GM23338 (cell line): ENCODE measurements around the gene TMEM269. TPM values are rescaled to one million over a fixed set of nuclear protein-coding genes. Genes with fewer than 3 reads are reported as not detected.

Experiments
- ATAC-seq: fragments of 200-7000 bp; cut with Tn5 transposase; 3 replicates; pipeline ENCODE4 v1.9.1; 2020
- DNase-seq: peaks from one replicate; pipeline ENCODE4 v3.0.0-alpha.2; 2015; ENCODE audit warnings: low spot score
- H2AFZ ChIP-seq: fragments of 200-600 bp; sonication (generic); 2 replicates; pipeline ENCODE4 v1.8.0; 2016; ENCODE audit warnings: antibody characterized with exemption, mild to moderate bottlenecking, moderate library complexity
- H3F3A ChIP-seq: fragments of 200-600 bp; sonication (generic); replicated peaks from 2 replicates; pipeline ENCODE4 v1.8.0; 2017; ENCODE audit warnings: antibody characterized with exemption, mixed run types, low read depth
- H3K27ac ChIP-seq: fragments of 200-600 bp; sonication (generic); 2 replicates; pipeline ENCODE4 v1.6.1; 2016; ENCODE audit warnings: low read depth
- H3K27me3 ChIP-seq: fragments of 200-600 bp; sonication (generic); 2 replicates; pipeline ENCODE4 v1.8.0; 2016; ENCODE audit warnings: mild to moderate bottlenecking, mixed run types, moderate library complexity; ENCODE audit not compliant: insufficient read depth
- H3K36me3 ChIP-seq: fragments of 200-600 bp; sonication (generic); 2 replicates; pipeline ENCODE4 v1.8.0; 2016; ENCODE audit warnings: mild to moderate bottlenecking; ENCODE audit not compliant: insufficient read depth
- H3K4me1 ChIP-seq: fragments of 200-600 bp; sonication (generic); 2 replicates; pipeline ENCODE4 v1.8.0; 2016; ENCODE audit warnings: mild to moderate bottlenecking, moderate library complexity; ENCODE audit not compliant: insufficient read depth
- H3K4me2 ChIP-seq: fragments of 200-600 bp; sonication (generic); 2 replicates; pipeline ENCODE4 v1.7.1; 2017; ENCODE audit warnings: mixed run types
- H3K4me3 ChIP-seq: fragments of 200-600 bp; sonication (generic); 2 replicates; pipeline ENCODE4 v1.6.1; 2016; ENCODE audit warnings: mixed run types
- H3K79me2 ChIP-seq: fragments of 200-600 bp; sonication (generic); replicated peaks from 2 replicates; pipeline ENCODE4 v1.8.0; 2017; ENCODE audit warnings: mild to moderate bottlenecking; ENCODE audit not compliant: insufficient read depth
- H3K9me2 ChIP-seq: fragments of 200-600 bp; sonication (generic); 2 replicates; pipeline ENCODE4 v1.8.0; 2017; ENCODE audit not compliant: insufficient read depth
- H4K20me1 ChIP-seq: fragments of 200-600 bp; sonication (generic); replicated peaks from 2 replicates; pipeline ENCODE4 v1.8.0; 2017; ENCODE audit warnings: mild to moderate bottlenecking; ENCODE audit not compliant: insufficient read depth
- H3K27ac Mint-ChIP-seq: 2 replicates; pipeline ENCODE4 v1.8.0; 2020; ENCODE audit warnings: inconsistent platforms, mild to moderate bottlenecking, moderate library complexity, mixed read lengths
- H3K27me3 Mint-ChIP-seq: 3 replicates; pipeline ENCODE4 v1.8.0; 2022; ENCODE audit warnings: low read depth, mild to moderate bottlenecking, moderate library complexity, mixed read lengths, inconsistent platforms; ENCODE audit not compliant: insufficient read depth, poor library complexity
- H3K36me3 Mint-ChIP-seq: 3 replicates; pipeline ENCODE4 v1.8.0; 2021; ENCODE audit warnings: low read depth, mild to moderate bottlenecking, inconsistent platforms, moderate library complexity, mixed read lengths
- H3K4me1 Mint-ChIP-seq: 3 replicates; pipeline ENCODE4 v1.8.0; 2020; ENCODE audit warnings: mild to moderate bottlenecking, inconsistent platforms, mixed read lengths
- H3K4me3 Mint-ChIP-seq: 3 replicates; pipeline ENCODE4 v1.8.0; 2021; ENCODE audit warnings: moderate library complexity, mild to moderate bottlenecking, inconsistent platforms, mixed read lengths
- H3K9me3 Mint-ChIP-seq: 3 replicates; pipeline ENCODE4 v1.8.0; 2020; ENCODE audit warnings: moderate library complexity, mild to moderate bottlenecking, inconsistent platforms, mixed read lengths
- CREB1 ChIP-seq: fragments of 250-450 bp; sonication (Bioruptor Pico); IDR thresholded peaks from 2 replicates; pipeline ENCODE4 v1.5.0; 2020; ENCODE audit warnings: low read depth, mild to moderate bottlenecking, moderate library complexity
- EZH2phosphoT487 ChIP-seq: fragments of 200-600 bp; sonication (generic); IDR thresholded peaks from one replicate; pipeline ENCODE4 v1.8.1; 2018; ENCODE audit warnings: antibody characterized with exemption; ENCODE audit not compliant: unreplicated experiment
- JUNB ChIP-seq: IDR thresholded peaks from one replicate; pipeline ENCODE4 v1.6.1; 2016; ENCODE audit warnings: antibody characterized with exemption; ENCODE audit not compliant: unreplicated experiment
- NANOG ChIP-seq: IDR thresholded peaks from 2 replicates; pipeline ENCODE4 v1.6.1; 2016; ENCODE audit warnings: antibody characterized with exemption, borderline replicate concordance
- POLR2AphosphoS5 ChIP-seq: IDR thresholded peaks from 2 replicates; pipeline ENCODE4 v1.6.1; 2016; ENCODE audit warnings: antibody characterized with exemption, low read depth
- STAT1 ChIP-seq: IDR thresholded peaks from one replicate; pipeline ENCODE4 v1.6.1; 2016; ENCODE audit warnings: antibody characterized with exemption; ENCODE audit not compliant: unreplicated experiment
- ZNF114 ChIP-seq: fragments of 250-450 bp; sonication (Bioruptor Pico); IDR thresholded peaks from 2 replicates; pipeline ENCODE4 v1.5.0; 2020; ENCODE audit warnings: mild to moderate bottlenecking, moderate library complexity
- ZNF331 ChIP-seq: fragments of 250-450 bp; sonication (Bioruptor Pico); IDR thresholded peaks from 2 replicates; pipeline ENCODE4 v1.5.0; 2020; ENCODE audit warnings: low read depth, mild to moderate bottlenecking, moderate library complexity
- polyA plus RNA-seq: library from polyadenylated mRNA; unstranded; fragments of >200 nt; fragmentation: Nextera tagmentation; extraction: Ambion mirVana; gene quantifications from 2 replicates; pipeline ENCODE4 v1.2.1, GENCODE V29; 2016
- total RNA-seq: library from RNA; depleted of rRNA; stranded (reverse); fragments of >200 nt; shearing (Covaris generic); gene quantifications from 2 replicates; pipeline ENCODE4 v1.2.3, GENCODE V29; 2014
- TF ChIP-seq, protein P1 (sequence below), 2 experiments: fragments of 200-600 bp in 1 of 2; sonication (generic) in 1 of 2; conservative IDR thresholded peaks; 2 replicates each; pipeline versions ENCODE4 v1.5.1 to v1.6.1; 2016 to 2017; ENCODE audit warnings: antibody characterized with exemption in 2 of 2, low read depth in 2 of 2, mild to moderate bottlenecking in 2 of 2, moderate library complexity in 1 of 2
- TF ChIP-seq, protein P2 (sequence below): IDR thresholded peaks from one replicate; pipeline ENCODE4 v1.6.1; 2018; ENCODE audit warnings: antibody characterized with exemption; ENCODE audit not compliant: unreplicated experiment
- TF ChIP-seq, protein P3 (sequence below): IDR thresholded peaks from 2 replicates; pipeline ENCODE4 v1.6.1; 2016; ENCODE audit warnings: antibody characterized with exemption

TMEM269 gene
- total and polyA plus RNA-seq, 2 experiments from 2014 or later, result 0.31 to 0.45 TPM

DNA sequence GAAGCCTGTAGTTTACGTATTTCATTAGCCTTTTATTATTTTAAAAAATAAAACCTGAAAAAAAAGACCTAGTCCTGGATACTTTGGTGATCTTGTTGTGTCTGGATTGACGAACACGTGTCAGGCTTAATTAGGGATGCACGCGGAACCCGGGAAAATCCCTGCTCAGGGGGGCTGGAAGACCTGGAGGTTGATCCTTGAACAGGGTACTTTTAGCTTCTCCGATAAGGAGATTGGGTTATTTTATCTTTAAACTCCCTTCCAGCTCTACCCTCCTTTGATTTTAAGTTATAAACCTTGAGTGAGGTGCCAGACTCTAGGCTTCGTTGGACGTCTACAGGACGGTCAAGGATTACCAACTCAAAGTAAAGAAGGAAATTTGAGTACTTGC lies 61.1 kb downstream of the TMEM269 start (continued):
- TF ChIP-seq, protein P1, sequence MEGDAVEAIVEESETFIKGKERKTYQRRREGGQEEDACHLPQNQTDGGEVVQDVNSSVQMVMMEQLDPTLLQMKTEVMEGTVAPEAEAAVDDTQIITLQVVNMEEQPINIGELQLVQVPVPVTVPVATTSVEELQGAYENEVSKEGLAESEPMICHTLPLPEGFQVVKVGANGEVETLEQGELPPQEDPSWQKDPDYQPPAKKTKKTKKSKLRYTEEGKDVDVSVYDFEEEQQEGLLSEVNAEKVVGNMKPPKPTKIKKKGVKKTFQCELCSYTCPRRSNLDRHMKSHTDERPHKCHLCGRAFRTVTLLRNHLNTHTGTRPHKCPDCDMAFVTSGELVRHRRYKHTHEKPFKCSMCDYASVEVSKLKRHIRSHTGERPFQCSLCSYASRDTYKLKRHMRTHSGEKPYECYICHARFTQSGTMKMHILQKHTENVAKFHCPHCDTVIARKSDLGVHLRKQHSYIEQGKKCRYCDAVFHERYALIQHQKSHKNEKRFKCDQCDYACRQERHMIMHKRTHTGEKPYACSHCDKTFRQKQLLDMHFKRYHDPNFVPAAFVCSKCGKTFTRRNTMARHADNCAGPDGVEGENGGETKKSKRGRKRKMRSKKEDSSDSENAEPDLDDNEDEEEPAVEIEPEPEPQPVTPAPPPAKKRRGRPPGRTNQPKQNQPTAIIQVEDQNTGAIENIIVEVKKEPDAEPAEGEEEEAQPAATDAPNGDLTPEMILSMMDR (conservative IDR thresholded peaks at IDR 0.05; ENCODE audit: low read depth in 2 of 2), result no peak
- TF ChIP-seq, protein P2, sequence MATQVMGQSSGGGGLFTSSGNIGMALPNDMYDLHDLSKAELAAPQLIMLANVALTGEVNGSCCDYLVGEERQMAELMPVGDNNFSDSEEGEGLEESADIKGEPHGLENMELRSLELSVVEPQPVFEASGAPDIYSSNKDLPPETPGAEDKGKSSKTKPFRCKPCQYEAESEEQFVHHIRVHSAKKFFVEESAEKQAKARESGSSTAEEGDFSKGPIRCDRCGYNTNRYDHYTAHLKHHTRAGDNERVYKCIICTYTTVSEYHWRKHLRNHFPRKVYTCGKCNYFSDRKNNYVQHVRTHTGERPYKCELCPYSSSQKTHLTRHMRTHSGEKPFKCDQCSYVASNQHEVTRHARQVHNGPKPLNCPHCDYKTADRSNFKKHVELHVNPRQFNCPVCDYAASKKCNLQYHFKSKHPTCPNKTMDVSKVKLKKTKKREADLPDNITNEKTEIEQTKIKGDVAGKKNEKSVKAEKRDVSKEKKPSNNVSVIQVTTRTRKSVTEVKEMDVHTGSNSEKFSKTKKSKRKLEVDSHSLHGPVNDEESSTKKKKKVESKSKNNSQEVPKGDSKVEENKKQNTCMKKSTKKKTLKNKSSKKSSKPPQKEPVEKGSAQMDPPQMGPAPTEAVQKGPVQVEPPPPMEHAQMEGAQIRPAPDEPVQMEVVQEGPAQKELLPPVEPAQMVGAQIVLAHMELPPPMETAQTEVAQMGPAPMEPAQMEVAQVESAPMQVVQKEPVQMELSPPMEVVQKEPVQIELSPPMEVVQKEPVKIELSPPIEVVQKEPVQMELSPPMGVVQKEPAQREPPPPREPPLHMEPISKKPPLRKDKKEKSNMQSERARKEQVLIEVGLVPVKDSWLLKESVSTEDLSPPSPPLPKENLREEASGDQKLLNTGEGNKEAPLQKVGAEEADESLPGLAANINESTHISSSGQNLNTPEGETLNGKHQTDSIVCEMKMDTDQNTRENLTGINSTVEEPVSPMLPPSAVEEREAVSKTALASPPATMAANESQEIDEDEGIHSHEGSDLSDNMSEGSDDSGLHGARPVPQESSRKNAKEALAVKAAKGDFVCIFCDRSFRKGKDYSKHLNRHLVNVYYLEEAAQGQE, result no peak
- no peak for TF ChIP-seq ZNF331 (CRISPR knock-in tag)
- TF ChIP-seq EZH2phosphoT487, result no peak
- TF ChIP-seq, protein P3, sequence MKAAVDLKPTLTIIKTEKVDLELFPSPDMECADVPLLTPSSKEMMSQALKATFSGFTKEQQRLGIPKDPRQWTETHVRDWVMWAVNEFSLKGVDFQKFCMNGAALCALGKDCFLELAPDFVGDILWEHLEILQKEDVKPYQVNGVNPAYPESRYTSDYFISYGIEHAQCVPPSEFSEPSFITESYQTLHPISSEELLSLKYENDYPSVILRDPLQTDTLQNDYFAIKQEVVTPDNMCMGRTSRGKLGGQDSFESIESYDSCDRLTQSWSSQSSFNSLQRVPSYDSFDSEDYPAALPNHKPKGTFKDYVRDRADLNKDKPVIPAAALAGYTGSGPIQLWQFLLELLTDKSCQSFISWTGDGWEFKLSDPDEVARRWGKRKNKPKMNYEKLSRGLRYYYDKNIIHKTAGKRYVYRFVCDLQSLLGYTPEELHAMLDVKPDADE, result no peak
- TF ChIP-seq JUNB, result no peak
- no peak for TF ChIP-seq ZNF114 (CRISPR knock-in tag)

DNA sequence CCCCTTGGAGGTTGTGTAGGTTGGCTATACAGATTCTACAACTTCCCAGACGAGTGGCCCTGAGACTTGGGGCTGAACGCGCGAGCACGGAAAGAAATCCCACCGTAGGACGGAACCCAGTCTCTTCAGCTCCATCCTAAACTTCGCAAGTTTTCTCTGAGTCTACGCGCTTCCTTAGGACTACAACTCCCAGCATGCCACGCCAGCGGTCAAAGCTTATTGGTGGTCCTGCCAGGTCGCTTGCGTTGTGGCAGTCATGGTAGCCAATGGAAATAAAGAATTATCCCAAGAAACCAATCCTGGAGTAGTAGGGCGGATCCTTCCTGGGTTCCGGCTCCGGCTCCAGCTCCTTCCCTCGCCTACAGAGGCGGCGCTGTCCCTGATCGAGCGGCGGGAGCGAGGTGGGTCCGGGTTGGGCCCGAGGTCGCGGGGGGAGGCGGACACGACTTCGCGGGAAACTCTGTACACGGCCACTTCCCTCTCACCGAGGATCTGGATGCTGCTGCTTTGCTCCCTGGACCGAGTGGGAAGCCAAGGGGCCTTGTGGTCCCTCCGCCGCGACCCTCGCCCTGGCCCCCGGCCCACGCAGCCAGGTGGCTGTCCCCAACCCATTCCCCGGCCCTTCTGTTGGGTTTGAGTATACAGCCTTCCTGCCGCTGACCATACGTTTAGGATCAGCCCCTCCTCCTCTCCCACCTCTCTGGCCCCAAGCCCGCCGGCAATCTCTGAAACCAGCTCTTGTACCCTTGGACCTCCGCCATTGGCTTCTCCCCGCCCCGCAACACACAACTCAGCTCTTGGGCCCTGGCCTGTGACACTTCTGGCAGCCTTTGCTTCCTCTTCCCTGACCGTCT lies 61.7 kb downstream of the TMEM269 start, which contains the start of gene ZNF691:
Gene ZNF691, plus strand, starts transcription at position 357 of the 854 bp plus-strand sequence. CDS start 3,046 bp downstream, outside the sequence.
- Histone ChIP-seq H3K36me3 (peaks cover 8% of the 10 kb centered on the region; the same call in 1 of the 2 replicates), H3K27me3 (no peaks in the 10 kb centered on the region), H3K79me2 (peaks cover 25% of the 10 kb centered on the region), H3K4me2 (peak within 1 kb of the TSS; percentile 99), H3K27ac (no peak within 1 kb of the TSS), H2AFZ (peak within 1 kb of the TSS; percentile 67), H4K20me1 (0 out of 2 replicates have a peak, but pooled peaks cover 4% of the 10 kb centered on the region), H3F3A (no peaks in the 10 kb centered on the region), H3K4me3 (peak within 1 kb of the TSS; percentile 63), H3K9me2 (no peaks in the 10 kb centered on the region), H3K4me1 (peaks cover 27% of the 10 kb centered on the region)
- TF ChIP-seq, protein P1 (conservative IDR thresholded peaks at IDR 0.05; ENCODE audit: low read depth in 2 of 2), result peak; percentile 17 to 47; a peak in 2 of 4 replicates
- no peak for TF ChIP-seq EZH2phosphoT487
- TF ChIP-seq CREB1 (CRISPR knock-in tag), result peak; percentile 66
- TF ChIP-seq ZNF114 (CRISPR knock-in tag), result no peak
- no peak for TF ChIP-seq NANOG
- TF ChIP-seq STAT1, result no peak
- TF ChIP-seq, protein P3, result peak; percentile 86
- peak; percentile 78 for TF ChIP-seq POLR2AphosphoS5
- ATAC-seq (peak; percentile 98), DNase-seq (peak; percentile 99)
- H3K36me3 Mint-ChIP-seq, result peaks cover 45% of the 10 kb centered on the region
- H3K27ac Mint-ChIP-seq, result peak within 1 kb of the TSS; percentile 74
- peaks cover 4% of the 10 kb centered on the region for H3K27me3 Mint-ChIP-seq
- no peaks in the 10 kb centered on the region; the same call in 2 of the 3 replicates for H3K9me3 Mint-ChIP-seq
- peaks cover 20% of the 10 kb centered on the region for H3K4me1 Mint-ChIP-seq
- H3K4me3 Mint-ChIP-seq, result peak within 1 kb of the TSS; percentile 95
